HL-60 (cell line): ENCODE results near the gene KLF5.
A peak's percentile ranks its signal among the peaks of the same experiment; 100 is the strongest.

ENCODE experiments used
- DNase-seq, 2 experiments: peaks; one replicate each; pipeline ENCODE4 v3.0.0-alpha.2; 2010 to 2020; ENCODE audit warnings: low read depth in 1 of 2, low spot score in 1 of 2
- H3K27ac ChIP-seq: fragments of 250-450 bp; sonication (Bioruptor Pico); replicated peaks from 2 replicates; pipeline ENCODE4 v1.5.1; 2020; ENCODE audit warnings: mild to moderate bottlenecking, moderate library complexity
- H3K27me3 ChIP-seq: fragments of 250-450 bp; sonication (Bioruptor Pico); 2 replicates; pipeline ENCODE4 v1.5.1; 2021; ENCODE audit warnings: mild to moderate bottlenecking, moderate library complexity; ENCODE audit not compliant: insufficient read depth, poor library complexity, severe bottlenecking
- H3K4me3 ChIP-seq: replicated peaks from 2 replicates; pipeline ENCODE4 v1.5.1; 2011; ENCODE audit warnings: mild to moderate bottlenecking, control low read depth, low read length; ENCODE audit not compliant: insufficient read depth
- GABPA ChIP-seq: IDR thresholded peaks from 2 replicates; pipeline ENCODE4 v1.6.1; 2012; ENCODE audit warnings: low read depth
- POLR2AphosphoS5 ChIP-seq: IDR thresholded peaks from 2 replicates; pipeline ENCODE4 v1.6.1; 2012; ENCODE audit warnings: low read depth
- REST ChIP-seq: IDR thresholded peaks from 2 replicates; pipeline ENCODE4 v1.6.1; 2012; ENCODE audit warnings: low read depth; ENCODE audit not compliant: insufficient replicate concordance
- SPI1 ChIP-seq: IDR thresholded peaks from 2 replicates; pipeline ENCODE4 v1.6.1; 2012; ENCODE audit warnings: low read depth, mild to moderate bottlenecking, borderline replicate concordance
- TF ChIP-seq, protein P1 (sequence below): IDR thresholded peaks from one replicate; pipeline ENCODE4 v1.5.1; 2011; ENCODE audit warnings: low read length, control low read depth, inconsistent platforms; ENCODE audit not compliant: insufficient read depth

KLF5 gene

DNA sequence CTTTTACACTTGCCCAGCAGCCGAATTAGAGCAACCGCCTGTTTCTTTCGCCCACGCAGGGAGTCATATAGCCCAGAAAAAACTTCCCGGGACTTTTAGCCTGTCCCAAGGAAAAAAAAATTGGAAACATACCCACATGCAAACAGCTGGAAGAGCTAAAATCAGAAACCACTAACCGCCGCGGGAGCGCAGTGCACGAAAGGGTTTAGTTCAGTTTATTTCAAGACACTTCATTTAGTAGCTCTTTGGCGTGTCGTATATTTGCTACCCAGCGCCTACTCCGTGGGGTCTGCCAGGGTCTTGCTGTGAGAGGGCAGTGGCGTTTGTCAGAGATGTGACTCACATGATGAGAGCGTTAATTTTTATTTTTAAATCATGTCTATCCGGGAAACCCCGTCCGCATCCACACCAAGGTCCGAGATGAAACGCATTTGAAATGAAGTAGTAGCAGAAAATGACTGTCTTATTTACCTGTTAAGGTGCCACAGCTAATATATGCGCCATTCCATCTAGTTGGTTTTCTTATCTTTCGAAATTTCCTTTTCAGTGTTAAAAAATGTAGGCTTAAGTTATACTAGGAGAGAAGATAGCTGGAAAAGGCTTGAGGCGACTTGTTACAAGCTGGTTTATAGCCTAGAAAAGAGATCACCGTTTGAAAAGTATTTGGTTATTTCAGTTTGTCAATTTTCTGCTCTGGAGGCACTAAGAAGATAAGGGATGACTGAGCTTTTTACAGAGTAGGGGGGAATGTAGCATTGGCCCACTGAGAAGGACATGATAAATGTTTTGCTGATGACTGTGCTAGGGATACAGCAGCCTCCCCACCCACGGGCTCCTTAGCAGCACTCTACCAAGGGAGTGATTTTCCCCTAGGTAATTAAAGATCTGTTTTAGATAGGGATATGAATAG, 1.7 kb downstream of the KLF5 start:
- no peak for TF ChIP-seq SPI1
- TF ChIP-seq, protein P1, sequence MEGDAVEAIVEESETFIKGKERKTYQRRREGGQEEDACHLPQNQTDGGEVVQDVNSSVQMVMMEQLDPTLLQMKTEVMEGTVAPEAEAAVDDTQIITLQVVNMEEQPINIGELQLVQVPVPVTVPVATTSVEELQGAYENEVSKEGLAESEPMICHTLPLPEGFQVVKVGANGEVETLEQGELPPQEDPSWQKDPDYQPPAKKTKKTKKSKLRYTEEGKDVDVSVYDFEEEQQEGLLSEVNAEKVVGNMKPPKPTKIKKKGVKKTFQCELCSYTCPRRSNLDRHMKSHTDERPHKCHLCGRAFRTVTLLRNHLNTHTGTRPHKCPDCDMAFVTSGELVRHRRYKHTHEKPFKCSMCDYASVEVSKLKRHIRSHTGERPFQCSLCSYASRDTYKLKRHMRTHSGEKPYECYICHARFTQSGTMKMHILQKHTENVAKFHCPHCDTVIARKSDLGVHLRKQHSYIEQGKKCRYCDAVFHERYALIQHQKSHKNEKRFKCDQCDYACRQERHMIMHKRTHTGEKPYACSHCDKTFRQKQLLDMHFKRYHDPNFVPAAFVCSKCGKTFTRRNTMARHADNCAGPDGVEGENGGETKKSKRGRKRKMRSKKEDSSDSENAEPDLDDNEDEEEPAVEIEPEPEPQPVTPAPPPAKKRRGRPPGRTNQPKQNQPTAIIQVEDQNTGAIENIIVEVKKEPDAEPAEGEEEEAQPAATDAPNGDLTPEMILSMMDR: no peak
- no peak for TF ChIP-seq REST
- no peak for TF ChIP-seq POLR2AphosphoS5
- no peak for TF ChIP-seq GABPA
- Histone ChIP-seq H3K27me3 (peaks cover 7% of the 10 kb centered on the region), H3K27ac (no peak overlapping the region), H3K4me3 (peak overlapping the region; percentile 72)
- DNase-seq: no peak

- no peak overlapping the region for H3K27ac ChIP-seq
- TF ChIP-seq, protein P1: no peak
- TF ChIP-seq REST: no peak
- no peak for TF ChIP-seq GABPA
- TF ChIP-seq POLR2AphosphoS5: no peak
- TF ChIP-seq SPI1: no peak
- H3K4me3 ChIP-seq: no peak overlapping the region
- DNase-seq: no peak
- H3K27me3 ChIP-seq: peaks cover 7% of the 10 kb centered on the region
Observed at GRCh38 chr13:73061473-73061872, 2.7 kb downstream of the KLF5 start.

DNA sequence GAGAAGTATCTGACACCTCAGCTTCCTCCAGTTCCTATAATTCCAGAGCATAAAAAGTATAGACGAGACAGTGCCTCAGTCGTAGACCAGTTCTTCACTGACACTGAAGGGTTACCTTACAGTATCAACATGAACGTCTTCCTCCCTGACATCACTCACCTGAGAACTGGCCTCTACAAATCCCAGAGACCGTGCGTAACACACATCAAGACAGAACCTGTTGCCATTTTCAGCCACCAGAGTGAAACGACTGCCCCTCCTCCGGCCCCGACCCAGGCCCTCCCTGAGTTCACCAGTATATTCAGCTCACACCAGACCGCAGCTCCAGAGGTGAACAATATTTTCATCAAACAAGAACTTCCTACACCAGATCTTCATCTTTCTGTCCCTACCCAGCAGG, 3.1 kb downstream of the KLF5 start:
- TF ChIP-seq, protein P1: no peak
- no peak for TF ChIP-seq REST
- TF ChIP-seq GABPA: no peak
- Histone ChIP-seq H3K27me3 (peaks cover 7% of the 10 kb centered on the region), H3K27ac (no peak overlapping the region), H3K4me3 (no peak overlapping the region)
- no peak for DNase-seq
